Measurements from ENCODE around the gene LIM2.
A peak's percentile ranks its signal among the peaks of the same experiment; 100 is the strongest.

Gene LIM2

GRCh38 chr19:51365965-51366388 lies 21.8 kb downstream of the LIM2 start, which contains the start of gene ETFB:
TSS of gene ETFB (minus strand) at chr19:51366388. CDS start at chr19:51366326, 62 bp downstream.
- no peak for DNase-seq (ENCODE audit: low spot score)

DNA sequence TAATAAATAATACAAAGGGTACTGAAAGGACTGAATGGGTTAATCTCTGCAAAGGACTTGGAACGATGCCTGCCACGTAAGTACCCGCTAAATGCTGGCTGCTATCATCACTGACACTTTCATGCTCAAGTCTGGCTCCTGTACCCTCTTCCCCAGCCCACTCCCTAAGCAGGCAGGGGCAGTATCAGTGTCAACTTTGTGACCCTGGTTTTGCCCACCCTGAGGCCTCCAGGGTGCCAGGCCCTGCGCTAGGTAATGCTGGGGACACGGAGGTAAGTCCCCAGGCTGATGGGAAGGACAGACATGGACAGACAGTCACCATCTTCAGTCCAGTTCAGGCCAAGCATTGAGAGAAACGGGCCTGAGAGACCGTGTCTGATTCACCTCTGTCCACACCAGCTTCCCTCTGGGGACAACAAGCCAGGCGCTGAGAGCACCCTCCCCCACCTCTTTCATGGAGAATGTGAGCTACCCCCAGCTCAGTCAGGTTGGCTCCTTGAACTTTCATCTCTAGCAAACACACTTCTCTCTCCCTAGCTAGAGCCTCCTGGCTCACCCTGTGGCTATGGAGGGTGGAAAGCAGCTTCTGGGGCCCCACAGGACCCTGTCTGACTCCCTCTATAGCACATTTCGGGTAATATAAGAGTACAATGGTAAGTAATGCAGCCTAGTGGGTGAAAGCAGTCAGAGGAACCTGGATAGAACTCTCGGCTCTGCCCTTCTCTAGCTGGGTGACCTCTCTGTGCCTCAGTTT lies 22.4 kb downstream of the LIM2 start:
- peak; percentile 27 for DNase-seq (ENCODE audit: low spot score)

DNA sequence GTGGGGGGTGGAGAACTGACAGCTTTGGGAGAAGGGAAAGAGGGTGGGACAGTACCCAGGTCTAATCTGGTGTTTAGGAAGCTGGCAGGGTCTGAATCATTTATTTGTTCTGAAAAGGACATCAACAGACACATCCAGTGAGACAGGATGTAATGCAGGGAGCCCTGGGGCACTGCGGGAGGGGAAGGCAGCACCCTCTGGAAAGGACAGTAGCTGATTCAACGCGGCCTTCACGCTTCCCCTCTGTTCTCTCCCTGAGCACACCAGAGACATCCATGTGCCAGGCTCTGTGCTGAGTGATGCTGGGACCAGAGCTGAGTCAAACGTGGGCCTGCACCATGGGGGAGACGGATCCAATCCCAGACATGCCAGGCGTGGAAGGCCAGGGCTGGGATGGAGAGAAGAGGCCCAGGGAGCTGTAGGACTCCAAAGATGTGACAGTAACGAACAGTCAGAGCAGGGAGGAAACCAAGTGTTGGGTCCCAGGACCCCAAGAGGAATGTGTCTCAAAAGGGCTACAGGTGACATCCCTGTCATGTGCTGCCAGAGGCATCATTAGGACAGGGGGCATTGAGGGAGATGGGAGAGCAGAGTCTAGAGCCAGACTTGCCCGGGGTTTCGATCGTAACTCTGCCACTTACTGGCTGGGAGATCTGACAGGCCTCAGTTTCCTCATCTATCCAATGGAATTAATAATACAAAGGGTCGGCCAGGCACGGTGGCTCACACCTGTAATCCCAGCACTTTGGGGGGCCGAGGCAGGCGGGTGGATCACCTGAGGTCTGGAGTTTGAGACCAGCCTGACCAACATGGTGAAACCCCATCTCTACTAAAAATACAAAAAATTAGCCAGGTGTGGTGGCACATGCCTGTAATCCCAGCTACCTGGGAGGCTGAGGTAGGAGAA lies 23.3 kb downstream of the LIM2 start:
- peak; percentile 80 for DNase-seq (ENCODE audit: low spot score)

DNA sequence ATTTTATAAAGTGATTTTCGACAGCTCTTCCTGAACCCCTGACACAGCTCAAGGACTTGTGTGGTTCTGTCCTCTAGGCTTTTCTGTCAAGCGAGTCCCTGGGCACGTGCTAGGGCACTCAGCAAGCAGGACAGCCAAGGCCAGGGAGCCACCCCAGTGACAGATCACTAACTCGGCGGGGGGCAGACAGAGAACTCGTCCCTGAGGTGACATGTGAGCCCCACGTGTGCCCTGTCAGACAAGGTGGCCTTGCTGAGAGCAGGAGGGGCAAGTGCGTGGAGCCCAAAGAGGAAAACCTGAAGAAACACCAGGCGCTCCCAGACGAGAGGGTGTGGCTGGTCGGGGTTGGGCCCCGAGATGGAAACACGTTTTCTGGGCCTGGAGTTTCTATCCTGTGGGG lies 26.5 kb downstream of the LIM2 start:
- DNase-seq (ENCODE audit: low spot score): no peak

DNA sequence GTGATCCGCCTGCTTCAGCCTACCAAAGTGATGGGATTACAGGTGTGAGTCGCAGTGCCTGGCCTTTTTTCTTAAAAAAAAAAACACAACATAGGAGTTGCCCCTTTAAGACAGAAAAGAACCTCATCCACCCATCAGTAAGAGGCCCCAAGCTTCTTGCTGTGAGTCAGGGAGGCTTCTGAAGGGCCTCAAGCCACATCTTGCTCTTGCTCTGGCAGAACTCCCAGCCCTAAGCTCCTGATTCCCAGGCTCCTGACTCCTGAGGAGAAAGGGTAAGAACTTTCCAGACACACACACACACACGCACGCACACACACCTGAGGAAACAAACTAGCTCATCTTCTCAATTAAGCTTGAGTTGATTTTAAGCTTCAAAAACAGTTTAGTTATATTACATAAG lies 28.5 kb downstream of the LIM2 start:
- DNase-seq (ENCODE audit: low spot score): no peak

- no peak for DNase-seq (ENCODE audit: low spot score)
Observed at GRCh38 chr19:51357952-51358351, 29.8 kb downstream of the LIM2 start.

- no peak for DNase-seq (ENCODE audit: low spot score)
Observed at GRCh38 chr19:51356159-51356801, 31.5 kb downstream of the LIM2 start.

- peak; percentile 90 for DNase-seq (ENCODE audit: low spot score)
Observed at GRCh38 chr19:51354742-51355148, 33.0 kb downstream of the LIM2 start.

DNA sequence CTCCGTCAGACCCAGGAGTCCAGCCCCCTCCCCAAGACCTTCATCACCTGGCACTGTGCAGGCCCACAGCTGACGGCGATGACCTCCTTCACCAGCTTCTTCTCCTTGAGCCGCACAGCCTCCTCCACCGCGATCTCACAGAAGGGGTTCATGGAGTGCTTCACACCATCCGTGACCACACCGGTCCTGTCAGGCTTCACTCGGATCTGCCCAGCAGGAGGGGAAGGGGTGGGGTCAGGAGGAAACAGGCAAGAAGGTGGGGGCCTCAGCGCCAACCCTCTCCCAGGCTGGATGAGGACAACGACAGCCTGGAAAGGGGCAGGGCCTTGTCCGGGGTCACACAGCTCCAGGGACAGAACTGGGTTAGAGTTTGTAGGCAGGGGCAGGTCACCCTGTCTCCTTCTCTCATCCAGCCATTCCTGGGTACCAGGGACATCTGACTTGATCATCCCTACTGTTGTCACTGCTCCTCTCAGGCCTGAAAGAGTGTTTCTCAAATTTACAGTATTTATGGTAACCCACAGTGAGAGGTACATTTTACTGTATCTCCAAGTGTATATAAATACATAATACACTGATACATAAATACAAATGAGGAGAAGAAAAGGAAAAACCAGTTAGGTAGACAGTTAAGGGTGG lies 33.6 kb downstream of the LIM2 start:
- no peak for DNase-seq (ENCODE audit: low spot score)

- DNase-seq (ENCODE audit: low spot score): no peak
Observed at GRCh38 chr19:51352783-51353360, 34.9 kb downstream of the LIM2 start.

- no peak for DNase-seq (ENCODE audit: low spot score)
Observed at GRCh38 chr19:51351266-51351990, 36.3 kb downstream of the LIM2 start.

- DNase-seq (ENCODE audit: low spot score): no peak
Observed at GRCh38 chr19:51347209-51347928, 40.4 kb downstream of the LIM2 start.

GRCh38 chr19:51346742-51347141 lies 41.0 kb downstream of the LIM2 start:
- DNase-seq (ENCODE audit: low spot score): no peak

- DNase-seq (ENCODE audit: low spot score): no peak
Observed at GRCh38 chr19:51345076-51345620, 42.6 kb downstream of the LIM2 start.

- no peak for DNase-seq (ENCODE audit: low spot score)
Observed at GRCh38 chr19:51342631-51343569, 44.9 kb downstream of the LIM2 start.

DNA sequence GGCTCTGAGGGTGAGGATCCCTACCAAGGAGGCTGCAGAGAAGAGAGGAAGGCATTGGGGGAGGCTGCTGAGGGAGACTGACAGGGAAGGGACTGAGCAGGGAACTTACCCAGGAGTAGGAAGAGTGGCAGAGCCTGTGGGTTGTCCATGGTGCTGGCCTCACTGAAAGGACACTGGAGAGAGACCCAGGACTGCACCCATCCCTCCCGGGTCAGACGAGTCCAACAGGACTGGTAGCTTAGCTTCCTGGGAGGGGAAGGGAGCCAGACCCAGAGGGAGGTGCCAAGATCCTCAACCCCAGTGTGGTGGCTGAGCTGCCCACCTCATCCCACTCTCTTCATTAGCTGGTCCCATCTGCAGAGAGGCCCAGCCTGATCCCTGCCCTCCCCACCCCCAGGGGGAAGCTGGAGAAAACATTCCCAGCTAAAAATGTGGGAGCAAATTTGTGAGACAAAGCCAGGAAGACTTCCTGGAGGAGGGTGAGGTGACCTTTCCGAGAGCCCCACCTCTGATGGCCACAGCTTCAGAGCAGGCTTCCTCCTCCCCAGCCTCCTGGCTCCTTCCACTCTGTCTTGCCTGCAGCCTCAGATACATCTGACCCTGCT lies 45.7 kb downstream of the LIM2 start, which contains the start of gene VSIG10L:
TSS of gene VSIG10L (minus strand) at position 164 of the 605 bp plus-strand sequence. CDS start at position 149, 15 bp downstream.
- DNase-seq (ENCODE audit: low spot score): no peak

GRCh38 chr19:51341066-51341465 lies 46.7 kb downstream of the LIM2 start:
- no peak for DNase-seq (ENCODE audit: low spot score)
